ENCODE measurements around the gene PDCD4.

PDCD4 gene

DNA sequence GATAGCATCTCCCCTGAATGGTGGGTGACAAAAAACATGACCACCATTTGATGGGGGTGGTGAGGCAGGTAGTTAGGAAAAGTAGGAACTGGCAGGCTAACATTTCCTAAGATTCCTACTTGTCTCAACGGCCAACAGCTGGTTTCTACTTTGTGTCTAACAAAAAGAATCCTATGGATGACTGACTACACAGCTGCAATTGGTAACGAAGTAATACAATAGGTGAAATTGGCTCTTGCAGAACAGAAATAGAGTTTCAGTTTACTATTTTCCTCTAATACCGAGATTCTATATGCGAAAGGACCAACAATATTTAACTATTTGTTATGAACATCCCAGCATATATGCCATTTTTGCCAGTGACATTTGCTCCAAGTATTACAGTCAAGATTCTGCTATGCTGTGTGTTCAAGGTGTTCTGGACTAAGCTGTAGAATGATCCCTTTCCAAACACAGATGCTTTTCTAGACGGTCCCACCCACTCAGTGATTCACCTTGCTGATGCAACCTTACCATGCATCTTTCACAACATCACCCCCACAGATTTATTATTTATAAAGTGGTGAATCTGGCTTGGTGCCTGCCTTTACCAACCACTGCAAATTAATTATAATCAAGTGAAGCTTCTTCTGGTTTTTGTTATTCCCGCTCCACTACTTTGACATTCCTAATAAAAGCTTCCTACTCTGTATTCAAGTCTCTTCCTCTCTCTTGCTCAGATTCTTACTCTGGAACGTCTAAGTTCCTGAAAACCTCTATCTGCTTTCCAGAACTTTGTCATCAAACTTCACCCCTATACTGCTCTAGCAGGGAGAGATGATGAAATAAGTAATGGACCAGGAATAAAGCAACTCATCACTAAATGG lies 30.5 kb downstream of the PDCD4 start:
- no peaks in the 10 kb centered on the region for H3K27me3 ChIP-seq (ENCODE audit: insufficient read depth, poor library complexity, severe bottlenecking)
- H3K9me3 ChIP-seq (ENCODE audit: severe bottlenecking): no peaks in the 10 kb centered on the region
- peak overlapping the region; percentile 66 for H3K27ac ChIP-seq (ENCODE audit: poor library complexity, severe bottlenecking)
- ATAC-seq (ENCODE audit: low read depth) (peak; percentile 92), DNase-seq (ENCODE audit: low spot score) (no peak)
- H3K36me3 ChIP-seq (ENCODE audit: low read depth): peaks cover 48% of the 10 kb centered on the region
- TF ChIP-seq, protein P1, sequence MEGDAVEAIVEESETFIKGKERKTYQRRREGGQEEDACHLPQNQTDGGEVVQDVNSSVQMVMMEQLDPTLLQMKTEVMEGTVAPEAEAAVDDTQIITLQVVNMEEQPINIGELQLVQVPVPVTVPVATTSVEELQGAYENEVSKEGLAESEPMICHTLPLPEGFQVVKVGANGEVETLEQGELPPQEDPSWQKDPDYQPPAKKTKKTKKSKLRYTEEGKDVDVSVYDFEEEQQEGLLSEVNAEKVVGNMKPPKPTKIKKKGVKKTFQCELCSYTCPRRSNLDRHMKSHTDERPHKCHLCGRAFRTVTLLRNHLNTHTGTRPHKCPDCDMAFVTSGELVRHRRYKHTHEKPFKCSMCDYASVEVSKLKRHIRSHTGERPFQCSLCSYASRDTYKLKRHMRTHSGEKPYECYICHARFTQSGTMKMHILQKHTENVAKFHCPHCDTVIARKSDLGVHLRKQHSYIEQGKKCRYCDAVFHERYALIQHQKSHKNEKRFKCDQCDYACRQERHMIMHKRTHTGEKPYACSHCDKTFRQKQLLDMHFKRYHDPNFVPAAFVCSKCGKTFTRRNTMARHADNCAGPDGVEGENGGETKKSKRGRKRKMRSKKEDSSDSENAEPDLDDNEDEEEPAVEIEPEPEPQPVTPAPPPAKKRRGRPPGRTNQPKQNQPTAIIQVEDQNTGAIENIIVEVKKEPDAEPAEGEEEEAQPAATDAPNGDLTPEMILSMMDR (IDR thresholded peaks at IDR 0.05; ENCODE audit: poor library complexity, severe bottlenecking): no peak
- H3K4me3 ChIP-seq (ENCODE audit: severe bottlenecking): no peak overlapping the region
- H3K4me1 ChIP-seq (ENCODE audit: insufficient read depth, poor library complexity, severe bottlenecking): peaks cover 28% of the 10 kb centered on the region

DNA sequence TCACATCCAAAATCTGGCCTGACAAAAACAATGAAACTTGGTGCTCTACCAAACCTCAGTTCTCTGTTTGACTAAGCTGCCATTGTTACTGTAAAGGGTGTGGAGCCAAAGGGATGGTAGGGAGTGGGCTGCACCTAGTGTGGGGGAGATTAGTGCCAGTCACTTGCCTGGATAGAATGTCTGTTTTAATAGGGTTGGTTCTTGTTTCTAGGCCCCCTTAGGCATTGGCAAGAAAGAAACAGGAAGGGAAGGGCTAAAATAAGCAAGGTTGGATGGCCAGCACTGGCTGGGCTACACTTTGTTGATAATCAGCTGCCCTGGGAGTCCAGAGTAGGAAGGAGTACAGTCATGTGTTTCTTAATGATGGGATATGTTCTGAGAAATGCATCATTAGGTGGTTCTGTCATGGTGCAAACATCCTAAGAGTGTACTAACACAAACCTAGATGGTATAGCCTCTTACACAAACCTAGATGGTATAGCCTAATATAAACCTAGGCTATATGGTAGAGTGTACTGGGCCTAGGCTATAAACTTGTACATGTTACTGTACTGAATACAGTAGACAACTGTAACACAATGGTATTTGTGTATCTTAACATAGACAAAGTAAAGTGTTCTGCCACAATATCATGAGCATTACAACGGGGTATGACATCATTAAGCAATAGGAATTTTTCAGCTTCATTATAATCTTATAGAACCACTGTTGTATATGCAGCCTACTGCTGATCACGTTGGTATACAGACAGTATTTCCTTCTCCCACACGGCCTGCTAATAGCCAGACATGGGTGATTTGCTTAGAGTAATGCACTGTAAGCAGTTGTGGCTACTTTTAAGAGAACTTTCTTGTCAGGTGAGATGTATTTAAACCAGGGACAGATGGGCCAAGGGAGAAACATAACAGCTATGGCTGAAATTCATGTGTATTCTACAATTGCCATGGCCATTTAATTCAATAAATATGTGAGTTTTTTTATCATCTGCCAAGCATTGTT lies 31.9 kb downstream of the PDCD4 start:
- DNase-seq (ENCODE audit: low spot score) (no peak), ATAC-seq (ENCODE audit: low read depth) (no peak)
- H3K27me3 ChIP-seq (ENCODE audit: insufficient read depth, poor library complexity, severe bottlenecking): no peaks in the 10 kb centered on the region
- H3K9me3 ChIP-seq (ENCODE audit: severe bottlenecking): no peaks in the 10 kb centered on the region
- peaks cover 19% of the 10 kb centered on the region for H3K4me1 ChIP-seq (ENCODE audit: insufficient read depth, poor library complexity, severe bottlenecking)
- H3K36me3 ChIP-seq (ENCODE audit: low read depth): peaks cover 38% of the 10 kb centered on the region
- peak overlapping the region; percentile 66 for H3K27ac ChIP-seq (ENCODE audit: poor library complexity, severe bottlenecking)
- TF ChIP-seq, protein P1 (IDR thresholded peaks at IDR 0.05; ENCODE audit: poor library complexity, severe bottlenecking): no peak
- no peak overlapping the region for H3K4me3 ChIP-seq (ENCODE audit: severe bottlenecking)

DNA sequence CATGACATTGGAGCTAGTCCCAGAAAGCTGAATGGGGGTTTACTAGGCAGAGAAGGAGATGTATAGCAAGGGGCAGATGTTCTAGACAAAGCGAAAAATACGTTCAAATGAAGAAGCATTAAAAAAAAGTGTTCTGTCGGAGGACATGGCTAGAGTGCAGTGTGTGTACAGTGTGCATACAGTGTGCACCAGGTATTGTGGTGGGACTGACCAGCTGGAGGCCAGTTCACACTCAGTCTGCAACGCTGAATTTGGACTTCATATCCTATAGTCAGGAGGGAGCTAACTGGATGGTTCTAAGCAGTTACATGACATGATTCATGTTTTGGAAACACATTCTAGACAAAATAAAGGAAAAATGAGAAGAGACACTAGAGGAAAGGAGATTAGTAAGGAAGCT lies 38.4 kb downstream of the PDCD4 start:
- H3K36me3 ChIP-seq (ENCODE audit: low read depth): 0 out of 2 replicates have a peak, but pooled peaks cover 3% of the 10 kb centered on the region

DNA sequence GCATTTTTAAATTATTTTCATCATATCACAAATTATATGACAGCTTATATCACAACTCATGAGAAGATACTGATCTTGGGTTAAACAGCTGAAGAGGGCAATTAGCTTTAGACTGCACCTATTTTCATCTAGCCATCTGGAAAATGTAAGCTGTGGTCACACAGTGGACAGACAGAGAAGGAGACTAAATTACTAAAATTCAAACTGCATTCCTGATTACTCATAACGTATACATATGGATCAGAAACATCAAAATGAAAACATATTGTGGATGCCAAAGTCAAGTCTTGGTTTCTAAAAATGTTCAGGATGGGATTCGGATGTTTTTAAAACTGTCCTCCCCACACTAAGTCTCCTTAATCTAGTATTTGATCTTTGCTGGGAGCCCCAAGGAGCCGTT lies 40.6 kb downstream of the PDCD4 start:
- Histone ChIP-seq H3K4me1 (ENCODE audit: insufficient read depth, poor library complexity, severe bottlenecking) (peaks cover 9% of the 10 kb centered on the region), H3K27ac (ENCODE audit: poor library complexity, severe bottlenecking) (no peak overlapping the region), H3K27me3 (ENCODE audit: insufficient read depth, poor library complexity, severe bottlenecking) (no peaks in the 10 kb centered on the region), H3K36me3 (ENCODE audit: low read depth) (0 out of 2 replicates have a peak, but pooled peaks cover 8% of the 10 kb centered on the region), H3K9me3 (ENCODE audit: severe bottlenecking) (no peaks in the 10 kb centered on the region), H3K4me3 (ENCODE audit: severe bottlenecking) (no peak overlapping the region)
- peak; percentile 58; the same call in 1 of the 3 replicates for ATAC-seq (ENCODE audit: low read depth)
- TF ChIP-seq, protein P1 (IDR thresholded peaks at IDR 0.05; ENCODE audit: poor library complexity, severe bottlenecking): no peak
- no peak for DNase-seq (ENCODE audit: low spot score)

More for the DNA sequence above, 38.4 kb downstream of the PDCD4 start:
- no peak overlapping the region for H3K4me3 ChIP-seq (ENCODE audit: severe bottlenecking)
- ATAC-seq (ENCODE audit: low read depth): no peak
- TF ChIP-seq, protein P1 (IDR thresholded peaks at IDR 0.05; ENCODE audit: poor library complexity, severe bottlenecking): no peak
- DNase-seq (ENCODE audit: low spot score): no peak
- no peaks in the 10 kb centered on the region for H3K9me3 ChIP-seq (ENCODE audit: severe bottlenecking)
- no peak overlapping the region for H3K27ac ChIP-seq (ENCODE audit: poor library complexity, severe bottlenecking)
- no peaks in the 10 kb centered on the region for H3K27me3 ChIP-seq (ENCODE audit: insufficient read depth, poor library complexity, severe bottlenecking)
- H3K4me1 ChIP-seq (ENCODE audit: insufficient read depth, poor library complexity, severe bottlenecking): peaks cover 8% of the 10 kb centered on the region

All from RWPE2 (cell line).